Measurements from ENCODE around the gene PRR18. TPM values are rescaled to one million over a fixed set of nuclear protein-coding genes. Genes with fewer than 3 reads are reported as not detected.
A peak's percentile ranks its signal among the peaks of the same experiment; 100 is the strongest.

Gene PRR18
- total RNA-seq, 3 donors from 2014 or later (not counting 1 experiment from before 2014, with no cell fraction given) = not detected

- 0% methylated on average over 16 of the region's 16 CpGs for WGBS (ENCODE audit: insufficient coverage)
- Mint-ChIP-seq H3K4me3 (peak overlapping the region; percentile 97), H3K36me3 (peaks cover 5% of the 10 kb centered on the region), H3K27me3 (ENCODE audit: low read depth in 2 of 2) (peaks cover 3 to 7% of the 10 kb centered on the region in 2 donors), H3K4me1 (peaks cover 22 to 23% of the 10 kb centered on the region in 2 donors), H3K27ac (peak overlapping the region; percentile 93 to 97), H3K9me3 (no peaks in the 10 kb centered on the region)
- Histone ChIP-seq H3K9me3 (ENCODE audit: control insufficient read depth, insufficient read depth, low read length) (no peaks in the 10 kb centered on the region), H3K27me3 (ENCODE audit: control insufficient read depth, insufficient read depth, low read length) (no peaks in the 10 kb centered on the region), H3K27ac (ENCODE audit: low read length) (peak overlapping the region; percentile 99), H3K36me3 (ENCODE audit: control insufficient read depth, insufficient read depth, low read length) (peaks cover 10% of the 10 kb centered on the region), H3K4me3 (ENCODE audit: low read length) (peak overlapping the region; percentile 96), H3K4me1 (ENCODE audit: control insufficient read depth, insufficient read depth, low read length) (peaks cover 45% of the 10 kb centered on the region)
- TF ChIP-seq CTCF (IDR thresholded peaks at IDR 0.05) = no peak
- peak in 1 of 2 donors; percentile 46 for DNase-seq
- ATAC-seq = peak in 2 of 3 donors; percentile 3 to 9
- intact Hi-C loops (cut with micrococcal nuclease) = loop anchor here (1.0 to 5.0 kb wide), 3 partner anchors 9 to 85 kb away; no protein-coding TSS in a partner anchor
These were observed 33.8 kb upstream of the PRR18 start for GRCh38 chr6:166341977-166342348.

- no peak for TF ChIP-seq CTCF (IDR thresholded peaks at IDR 0.05)
- Histone ChIP-seq H3K4me3 (ENCODE audit: low read length) (peak overlapping the region; percentile 96), H3K9me3 (ENCODE audit: control insufficient read depth, insufficient read depth, low read length) (no peaks in the 10 kb centered on the region), H3K27me3 (ENCODE audit: control insufficient read depth, insufficient read depth, low read length) (no peaks in the 10 kb centered on the region), H3K4me1 (ENCODE audit: control insufficient read depth, insufficient read depth, low read length) (peaks cover 48% of the 10 kb centered on the region), H3K27ac (ENCODE audit: low read length) (peak overlapping the region; percentile 99), H3K36me3 (ENCODE audit: control insufficient read depth, insufficient read depth, low read length) (peaks cover 13% of the 10 kb centered on the region)
- peak in 1 of 2 donors; percentile 63 for DNase-seq
- peaks cover 22 to 27% of the 10 kb centered on the region in 2 donors for H3K4me1 Mint-ChIP-seq
- H3K9me3 Mint-ChIP-seq = no peaks in the 10 kb centered on the region
- WGBS (ENCODE audit: insufficient coverage) = 0% methylated on average over 7 of the region's 7 CpGs
- H3K4me3 Mint-ChIP-seq = peak overlapping the region; percentile 97
- peaks cover 3 to 7% of the 10 kb centered on the region in 2 donors for H3K27me3 Mint-ChIP-seq (ENCODE audit: low read depth in 2 of 2)
- peak overlapping the region; percentile 93 to 97 for H3K27ac Mint-ChIP-seq
- intact Hi-C loops (cut with micrococcal nuclease) = loop anchor here (1.0 to 5.0 kb wide), 3 partner anchors 8 to 84 kb away; no protein-coding TSS in a partner anchor
- H3K36me3 Mint-ChIP-seq = peaks cover 5% of the 10 kb centered on the region
- ATAC-seq = peak; percentile 42 to 50 (median 45)
These were observed 33.3 kb upstream of the PRR18 start for GRCh38 chr6:166341464-166341863.

GRCh38 chr6:166338854-166339253 is 30.7 kb upstream of the PRR18 start:
- Mint-ChIP-seq H3K9me3 (no peaks in the 10 kb centered on the region), H3K4me1 (peaks cover 42 to 46% of the 10 kb centered on the region in 2 donors), H3K4me3 (no peak overlapping the region), H3K36me3 (peaks cover 5% of the 10 kb centered on the region), H3K27me3 (ENCODE audit: low read depth in 2 of 2) (no peaks in the 10 kb centered on the region), H3K27ac (no peak overlapping the region)
- Histone ChIP-seq H3K4me3 (ENCODE audit: low read length) (no peak overlapping the region), H3K36me3 (ENCODE audit: control insufficient read depth, insufficient read depth, low read length) (peaks cover 21% of the 10 kb centered on the region), H3K27me3 (ENCODE audit: control insufficient read depth, insufficient read depth, low read length) (no peaks in the 10 kb centered on the region), H3K9me3 (ENCODE audit: control insufficient read depth, insufficient read depth, low read length) (no peaks in the 10 kb centered on the region), H3K27ac (ENCODE audit: low read length) (no peak overlapping the region), H3K4me1 (ENCODE audit: control insufficient read depth, insufficient read depth, low read length) (peaks cover 73% of the 10 kb centered on the region)
- no peak for TF ChIP-seq CTCF (IDR thresholded peaks at IDR 0.05)
- no peak for DNase-seq
- WGBS (ENCODE audit: insufficient coverage) = 97% methylated on average over 9 of the region's 9 CpGs
- no peak for ATAC-seq
- intact Hi-C loops (cut with micrococcal nuclease) = no loop called here

- no peaks in the 10 kb centered on the region for H3K9me3 Mint-ChIP-seq
- TF ChIP-seq CTCF (IDR thresholded peaks at IDR 0.05) = no peak
- intact Hi-C loops (cut with micrococcal nuclease) = no loop called here
- H3K4me3 ChIP-seq (ENCODE audit: low read length) = no peak overlapping the region
- H3K27me3 ChIP-seq (ENCODE audit: control insufficient read depth, insufficient read depth, low read length) = no peaks in the 10 kb centered on the region
- peaks cover 21% of the 10 kb centered on the region for H3K36me3 ChIP-seq (ENCODE audit: control insufficient read depth, insufficient read depth, low read length)
- peaks cover 5% of the 10 kb centered on the region for H3K36me3 Mint-ChIP-seq
- no peak overlapping the region for H3K27ac ChIP-seq (ENCODE audit: low read length)
- peaks cover 86% of the 10 kb centered on the region for H3K4me1 ChIP-seq (ENCODE audit: control insufficient read depth, insufficient read depth, low read length)
- no peak overlapping the region for H3K27ac Mint-ChIP-seq
- 94% methylated on average over 3 of the region's 3 CpGs for WGBS (ENCODE audit: insufficient coverage)
- DNase-seq (no peak), ATAC-seq (no peak)
- no peak overlapping the region for H3K4me3 Mint-ChIP-seq
- H3K9me3 ChIP-seq (ENCODE audit: control insufficient read depth, insufficient read depth, low read length) = no peaks in the 10 kb centered on the region
- H3K27me3 Mint-ChIP-seq (ENCODE audit: low read depth in 2 of 2) = no peaks in the 10 kb centered on the region
- H3K4me1 Mint-ChIP-seq = peaks cover 52 to 54% of the 10 kb centered on the region in 2 donors
These were observed 28.7 kb upstream of the PRR18 start for GRCh38 chr6:166336847-166337246.
